GM19240 (cell line): ENCODE results near the gene CFAP43.

Experiments
- DNase-seq: peaks from one replicate; pipeline ENCODE4 v3.0.0; 2011; ENCODE audit warnings: low spot score; ENCODE audit not compliant: insufficient read length

The CFAP43 gene

GRCh38 chr10:104231784-104232612 is at the start of gene CFAP43:
CFAP43 (minus strand) TSS chr10:104232364; CDS start chr10:104232246, 118 bp downstream.
- peak; percentile 98 for DNase-seq

GRCh38 chr10:104281694-104282093 is 49.5 kb upstream of the CFAP43 start:
- DNase-seq = no peak

- DNase-seq = no peak
Observed at GRCh38 chr10:104279550-104280259, 47.5 kb upstream of the CFAP43 start.

- DNase-seq = no peak
Observed at GRCh38 chr10:104277785-104278184, 45.6 kb upstream of the CFAP43 start.

GRCh38 chr10:104276192-104276591 is 44.0 kb upstream of the CFAP43 start:
- no peak for DNase-seq

- DNase-seq = no peak
Observed at GRCh38 chr10:104274762-104275721, 42.9 kb upstream of the CFAP43 start.

GRCh38 chr10:104273899-104274575 is 41.9 kb upstream of the CFAP43 start:
- no peak for DNase-seq

GRCh38 chr10:104273286-104273685 is 41.1 kb upstream of the CFAP43 start:
- no peak for DNase-seq

GRCh38 chr10:104268713-104269645 is 36.8 kb upstream of the CFAP43 start, which contains the start of gene GSTO2:
GSTO2 (plus strand) TSS chr10:104269184; CDS start chr10:104274916, 5,732 bp downstream.
- DNase-seq = peak; percentile 97

GRCh38 chr10:104268405-104268712 is 36.2 kb upstream of the CFAP43 start:
- no peak for DNase-seq

GRCh38 chr10:104267721-104268404 is 35.7 kb upstream of the CFAP43 start:
- DNase-seq = no peak

GRCh38 chr10:104264783-104265182 is 32.6 kb upstream of the CFAP43 start:
- no peak for DNase-seq

GRCh38 chr10:104262055-104262454 is 29.9 kb upstream of the CFAP43 start:
- DNase-seq = no peak

GRCh38 chr10:104260775-104261115 is 28.6 kb upstream of the CFAP43 start:
- no peak for DNase-seq

- DNase-seq = no peak
Observed at GRCh38 chr10:104259999-104260774, 28.0 kb upstream of the CFAP43 start.

GRCh38 chr10:104259456-104259855 is 27.3 kb upstream of the CFAP43 start:
- DNase-seq = no peak

- no peak for DNase-seq
Observed at GRCh38 chr10:104258209-104258608, 26.0 kb upstream of the CFAP43 start.

GRCh38 chr10:104257235-104257634 is 25.1 kb upstream of the CFAP43 start:
- DNase-seq = no peak
